ENCODE results near the gene NALCN.

GRCh38 chr13:101341464-101341863 is 74.8 kb downstream of the NALCN start:
- TF ChIP-seq CTCF (IDR thresholded peaks at IDR 0.05) (no peak), POLR2A (IDR thresholded peaks at IDR 0.05) (no peak), EP300 (IDR thresholded peaks at IDR 0.05) (no peak), POLR2AphosphoS5 (IDR thresholded peaks at IDR 0.05) (no peak)
